Neuron (in vitro differentiated cells): ENCODE measurements around the gene CCDC68.
"Not testable (repeated sequence)": the region's sequence is repeated elsewhere in the genome, so short reads cannot be mapped to it uniquely, and the experiment has no call there.

ENCODE experiments used
- H2AFZ ChIP-seq: one replicate; pipeline ENCODE4 v1.6.1; 2013; ENCODE audit warnings: low read depth, mild to moderate bottlenecking, inconsistent platforms, low read length, moderate library complexity
- H3K27me3 ChIP-seq: one replicate; pipeline ENCODE4 v1.6.1; 2013; ENCODE audit warnings: low read length; ENCODE audit not compliant: insufficient read depth
- H3K36me3 ChIP-seq: one replicate; pipeline ENCODE4 v1.6.1; 2013; ENCODE audit warnings: low read length; ENCODE audit not compliant: insufficient read depth
- H3K4me1 ChIP-seq: one replicate; pipeline ENCODE4 v1.6.1; 2013; ENCODE audit warnings: low read length; ENCODE audit not compliant: insufficient read depth
- H3K4me3 ChIP-seq: 2 replicates; pipeline ENCODE4 v1.5.1; 2013; ENCODE audit warnings: mild to moderate bottlenecking, low read length, moderate library complexity
- H3K9me3 ChIP-seq: one replicate; pipeline ENCODE4 v1.6.1; 2013; ENCODE audit warnings: low read length

Gene CCDC68

DNA sequence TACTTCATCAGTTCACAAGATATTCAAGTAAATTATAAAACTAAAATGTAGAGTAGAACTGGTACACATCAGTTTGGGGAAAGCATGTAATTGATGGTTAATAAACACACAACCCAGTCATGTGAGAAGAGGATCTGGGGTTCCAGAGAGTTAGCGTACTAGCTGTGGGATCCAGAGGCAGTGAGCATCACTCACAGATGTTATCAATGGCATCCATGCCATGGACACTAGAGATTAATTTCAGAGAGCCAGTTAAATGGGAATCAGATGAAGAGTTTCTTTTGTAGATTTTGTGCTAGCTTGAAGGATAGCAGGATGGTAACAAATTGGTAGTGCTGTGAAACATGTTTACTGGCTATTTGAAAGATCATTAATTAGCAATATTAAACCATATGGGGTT is 21.8 kb upstream of the CCDC68 start:
- H3K9me3 ChIP-seq, result no peaks in the 10 kb centered on the region
- H3K4me1 ChIP-seq, result no peaks in the 10 kb centered on the region
- H3K4me3 ChIP-seq, result no peak overlapping the region
- no peaks in the 10 kb centered on the region for H3K27me3 ChIP-seq
- no peak overlapping the region for H2AFZ ChIP-seq
- no peaks in the 10 kb centered on the region for H3K36me3 ChIP-seq

DNA sequence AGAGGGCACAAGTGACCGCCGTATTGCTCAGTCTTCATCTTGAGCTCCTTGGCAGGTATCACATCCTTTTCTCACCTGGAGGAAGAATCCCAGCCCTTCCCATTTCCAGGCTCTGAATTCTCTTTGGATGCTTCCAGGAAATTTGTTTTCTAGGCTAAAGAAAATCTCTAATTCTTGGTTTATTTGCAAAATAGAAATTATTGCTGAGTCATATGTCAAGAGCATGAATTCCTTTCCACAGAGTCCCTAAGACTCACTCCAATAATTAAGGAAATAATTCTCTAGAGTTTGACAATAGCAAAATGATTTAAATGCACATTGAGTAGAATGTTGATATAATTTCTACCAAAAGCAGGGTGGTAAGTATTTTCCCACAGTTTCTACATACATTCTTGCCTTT is 16.3 kb upstream of the CCDC68 start:
- Histone ChIP-seq H3K9me3 (no peaks in the 10 kb centered on the region), H2AFZ (no peak overlapping the region), H3K4me1 (no peaks in the 10 kb centered on the region), H3K36me3 (no peaks in the 10 kb centered on the region), H3K4me3 (no peak overlapping the region), H3K27me3 (peaks cover 2% of the 10 kb centered on the region)

DNA sequence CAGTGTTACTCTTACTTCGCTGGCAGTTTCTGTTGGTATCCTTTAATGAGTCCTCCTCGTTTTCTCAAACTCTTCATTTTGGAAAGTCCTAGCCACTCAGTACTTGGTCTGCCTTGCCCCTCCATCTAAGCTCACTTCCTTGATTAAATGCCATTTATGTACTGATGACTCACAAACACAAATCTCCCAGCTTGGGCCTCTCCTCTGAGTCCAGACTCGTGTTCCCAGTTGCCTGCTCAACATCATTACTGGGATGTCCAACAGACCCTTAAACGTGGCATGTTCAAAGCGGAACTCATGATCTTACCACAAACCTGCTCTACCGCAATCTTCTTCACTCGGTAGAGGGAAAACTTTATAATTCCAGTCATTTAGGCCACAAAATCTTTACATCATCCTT is 13.8 kb upstream of the CCDC68 start:
- Histone ChIP-seq H3K9me3 (no peaks in the 10 kb centered on the region), H3K27me3 (peaks cover 2% of the 10 kb centered on the region), H3K4me3 (no peak overlapping the region), H3K4me1 (no peaks in the 10 kb centered on the region), H3K36me3 (no peaks in the 10 kb centered on the region), H2AFZ (no peak overlapping the region)

DNA sequence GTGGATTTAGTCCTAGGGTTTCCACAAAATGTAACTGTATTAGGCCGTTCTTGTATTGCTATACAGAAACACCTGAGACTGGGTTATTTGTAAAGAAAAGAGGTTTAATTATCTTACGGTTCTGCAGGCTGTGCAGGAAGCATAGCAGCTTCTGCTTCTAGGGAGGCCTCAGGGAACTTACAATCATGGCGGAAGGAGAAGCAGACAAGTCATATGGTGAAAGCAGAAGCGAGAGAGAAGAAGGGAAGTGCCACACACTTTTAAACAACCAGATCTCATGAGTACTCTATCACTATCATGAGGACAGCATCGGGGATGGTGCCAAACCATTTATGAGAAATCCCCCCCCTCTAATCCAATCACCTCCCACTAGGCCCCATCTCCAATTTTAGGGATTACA is 9.5 kb upstream of the CCDC68 start:
- H3K27me3 ChIP-seq, result peaks cover 4% of the 10 kb centered on the region

DNA sequence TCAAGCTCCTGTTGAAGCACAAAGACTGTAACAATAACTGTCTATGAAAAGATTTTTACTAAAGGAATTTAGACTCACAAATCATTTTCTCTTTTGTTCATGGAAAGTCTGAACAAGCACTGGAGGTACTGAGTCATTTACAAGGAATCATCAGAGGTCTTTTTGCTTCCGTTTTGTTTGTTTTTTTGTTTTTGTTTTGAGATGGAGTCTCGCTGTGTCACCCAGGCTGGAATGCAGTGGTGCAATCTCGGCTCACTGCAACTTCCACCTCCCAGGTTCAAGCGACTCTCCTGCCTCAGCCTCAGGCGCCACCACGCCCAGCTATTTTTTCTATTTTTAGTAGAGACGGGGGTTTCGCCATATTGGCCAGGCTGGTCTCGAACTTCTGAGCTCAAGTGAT is 9.0 kb upstream of the CCDC68 start:
- not testable (repeated sequence) for H3K27me3 ChIP-seq, H3K4me3 ChIP-seq, H3K9me3 ChIP-seq, H3K4me1 ChIP-seq, H3K36me3 ChIP-seq, H2AFZ ChIP-seq

More for the DNA sequence above, 9.5 kb upstream of the CCDC68 start:
- Histone ChIP-seq H3K36me3 (no peaks in the 10 kb centered on the region), H3K9me3 (no peaks in the 10 kb centered on the region), H3K4me1 (no peaks in the 10 kb centered on the region), H2AFZ (no peak overlapping the region), H3K4me3 (no peak overlapping the region)

DNA sequence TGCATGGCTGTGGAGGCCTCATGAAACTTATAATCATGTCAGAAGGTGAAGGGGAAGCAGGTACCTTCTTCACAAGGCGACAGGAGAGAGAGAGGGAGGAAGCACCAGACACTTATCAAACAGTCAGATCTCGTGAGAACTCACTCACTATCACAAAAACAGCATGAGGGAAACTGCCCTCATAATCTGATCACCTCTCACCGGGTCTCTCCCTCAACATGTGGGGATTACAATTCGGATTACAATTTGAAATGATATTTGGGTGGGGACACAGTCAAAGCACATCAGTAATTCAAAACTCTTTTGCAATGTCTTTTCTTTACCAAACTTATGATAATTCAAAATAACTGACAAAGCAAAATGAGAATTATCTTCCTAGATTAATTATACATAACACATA is 8.5 kb upstream of the CCDC68 start:
- no peaks in the 10 kb centered on the region for H3K36me3 ChIP-seq
- H2AFZ ChIP-seq, result no peak overlapping the region
- no peak overlapping the region for H3K4me3 ChIP-seq
- no peaks in the 10 kb centered on the region for H3K9me3 ChIP-seq
- H3K27me3 ChIP-seq, result peaks cover 2% of the 10 kb centered on the region
- H3K4me1 ChIP-seq, result no peaks in the 10 kb centered on the region

DNA sequence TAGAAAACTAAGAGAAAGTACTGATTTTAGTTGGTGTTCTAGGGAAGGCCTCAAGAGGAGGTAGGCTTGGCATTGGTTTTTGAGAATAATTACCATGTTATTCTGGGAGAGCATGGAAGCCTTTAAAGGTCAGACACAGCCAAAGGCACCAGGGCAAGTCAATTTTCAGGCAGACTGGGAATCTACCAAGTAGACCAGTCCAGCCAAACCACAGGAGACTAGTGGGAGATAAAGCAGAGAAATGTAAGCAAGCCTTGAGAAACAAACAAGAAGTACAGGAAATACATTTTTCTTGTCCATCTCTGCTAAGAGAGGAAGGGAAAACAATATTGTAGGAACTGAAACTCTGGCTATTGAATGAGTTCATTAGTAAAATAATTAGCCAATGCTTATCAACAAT is 5.5 kb upstream of the CCDC68 start:
- no peak overlapping the region for H2AFZ ChIP-seq

DNA sequence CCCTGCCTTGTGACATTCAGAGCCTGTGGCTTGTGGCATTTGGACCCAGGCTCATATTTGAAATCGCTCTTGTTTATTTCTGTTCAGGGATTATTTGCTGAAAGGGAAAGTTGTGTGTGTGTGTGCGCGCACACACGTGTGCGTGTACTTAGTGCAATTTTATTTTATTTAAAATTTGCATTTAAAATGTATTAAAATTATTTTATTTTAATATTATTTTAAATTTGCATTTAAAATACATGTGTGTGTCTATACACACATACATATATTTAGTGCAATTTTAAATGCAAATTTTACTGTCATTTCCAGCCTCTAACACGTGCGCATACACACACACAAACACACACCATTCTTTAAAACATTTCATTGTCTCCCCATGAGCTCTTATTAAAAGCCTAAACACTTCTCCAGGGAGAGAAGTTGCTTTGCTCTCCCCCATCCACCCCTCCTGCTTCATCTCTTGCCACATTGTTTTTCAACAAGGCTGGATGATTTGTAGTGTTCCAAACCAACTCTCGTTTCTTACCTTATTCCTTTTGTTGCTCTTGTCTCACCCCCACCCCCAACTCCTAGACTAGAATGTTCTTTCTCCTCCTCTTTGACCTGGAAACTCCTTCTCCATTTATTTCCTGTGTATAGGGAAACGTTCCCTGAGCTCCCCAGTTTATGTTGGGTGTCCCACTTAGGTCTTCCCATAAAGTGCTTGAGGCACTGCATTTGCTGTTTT is 3.8 kb upstream of the CCDC68 start:
- Histone ChIP-seq H3K4me1 (no peaks in the 10 kb centered on the region), H3K9me3 (no peaks in the 10 kb centered on the region), H2AFZ (no peak overlapping the region), H3K4me3 (no peak overlapping the region), H3K36me3 (no peaks in the 10 kb centered on the region), H3K27me3 (peaks cover 2% of the 10 kb centered on the region)

More for the DNA sequence above, 5.5 kb upstream of the CCDC68 start:
- no peaks in the 10 kb centered on the region for H3K4me1 ChIP-seq
- no peak overlapping the region for H3K4me3 ChIP-seq
- peaks cover 2% of the 10 kb centered on the region for H3K27me3 ChIP-seq
- H3K36me3 ChIP-seq, result no peaks in the 10 kb centered on the region
- H3K9me3 ChIP-seq, result no peaks in the 10 kb centered on the region

DNA sequence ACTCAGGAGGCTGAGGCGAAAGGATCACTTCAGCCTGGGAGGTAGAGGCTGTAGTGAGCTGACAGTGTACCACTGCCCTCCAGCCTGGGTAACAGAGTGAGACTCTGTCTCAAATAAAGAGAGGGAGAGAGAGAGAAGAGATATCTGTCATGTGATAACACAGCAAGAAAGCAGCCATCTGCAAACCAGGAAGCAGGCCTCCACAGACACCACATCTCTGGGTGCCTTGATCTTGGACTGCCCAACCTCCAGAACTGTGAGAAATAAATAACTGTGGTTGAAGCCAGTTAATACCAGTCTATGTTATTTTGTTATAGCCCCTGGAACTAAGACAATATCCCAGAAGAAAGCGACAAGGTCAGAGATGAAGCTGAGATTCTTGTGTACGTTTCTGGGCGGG is 2.6 kb upstream of the CCDC68 start:
- Histone ChIP-seq H3K36me3 (no peaks in the 10 kb centered on the region), H2AFZ (no peak overlapping the region), H3K9me3 (no peaks in the 10 kb centered on the region), H3K4me1 (no peaks in the 10 kb centered on the region), H3K4me3 (no peak overlapping the region), H3K27me3 (peaks cover 2% of the 10 kb centered on the region)

DNA sequence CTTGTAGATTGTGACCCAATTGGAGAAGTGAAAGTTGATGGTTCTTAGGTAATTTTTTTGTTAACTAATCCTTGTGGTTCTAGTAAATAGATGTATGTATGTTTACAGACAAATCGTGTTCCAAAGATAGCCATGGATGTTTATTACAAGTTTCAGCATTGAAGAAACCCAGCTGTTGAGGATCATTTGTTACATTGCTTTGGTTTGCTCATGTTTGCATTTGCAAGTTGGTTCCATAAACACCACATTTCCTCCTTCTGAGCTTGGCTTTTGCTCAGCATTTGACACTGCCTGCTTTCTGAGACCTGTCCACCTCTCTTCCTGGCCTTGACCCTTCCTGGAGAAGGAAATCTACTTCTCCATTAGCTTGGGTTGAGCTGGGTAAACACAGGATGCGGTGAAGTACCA is 1.8 kb upstream of the CCDC68 start:
- Histone ChIP-seq H3K4me3 (no peak overlapping the region), H3K36me3 (no peaks in the 10 kb centered on the region), H2AFZ (no peak overlapping the region), H3K9me3 (no peaks in the 10 kb centered on the region), H3K27me3 (peaks cover 2% of the 10 kb centered on the region), H3K4me1 (no peaks in the 10 kb centered on the region)

DNA sequence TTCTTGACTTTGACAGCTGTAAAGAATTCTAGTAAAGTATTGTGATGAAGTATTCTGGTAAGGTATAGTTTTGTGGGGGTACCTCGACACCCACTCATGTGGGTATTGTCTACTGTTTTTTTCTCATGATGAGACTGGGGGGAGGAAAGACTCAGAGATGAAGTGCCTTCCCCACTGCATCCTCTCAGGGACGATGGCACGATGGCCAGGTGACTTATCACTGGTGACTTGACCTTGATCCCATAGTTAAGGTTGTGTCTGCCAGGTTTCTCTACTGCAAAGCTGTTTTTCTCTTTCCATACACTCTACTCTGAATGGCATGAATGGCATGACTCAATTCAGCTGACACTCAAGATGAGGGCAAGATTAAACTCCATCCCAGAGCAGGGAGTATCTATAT is 936 bp upstream of the CCDC68 start:
- H3K4me1 ChIP-seq, result no peaks in the 10 kb centered on the region
- H3K4me3 ChIP-seq, result no peak overlapping the region
- H3K27me3 ChIP-seq, result peaks cover 2% of the 10 kb centered on the region
- H2AFZ ChIP-seq, result no peak overlapping the region
- no peaks in the 10 kb centered on the region for H3K36me3 ChIP-seq
- no peaks in the 10 kb centered on the region for H3K9me3 ChIP-seq

DNA sequence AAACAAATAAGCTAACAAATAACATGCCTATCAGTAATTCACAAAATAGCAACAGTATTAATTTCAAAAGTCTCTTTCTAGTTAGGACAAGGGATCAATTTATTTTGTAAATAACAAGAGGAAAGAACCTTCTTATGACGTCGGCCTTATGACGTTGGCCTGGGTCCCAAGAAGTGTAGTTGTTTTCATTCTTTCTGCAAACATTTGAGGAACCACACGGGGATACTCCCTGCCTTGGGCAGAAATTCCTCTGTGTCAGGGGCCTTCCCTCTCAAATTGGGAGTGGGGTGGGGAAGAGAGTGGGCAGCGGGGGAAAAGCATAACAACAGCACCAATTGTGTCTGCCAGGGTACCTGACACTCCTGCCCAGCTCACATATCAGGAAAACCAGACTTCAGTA is 1.3 kb downstream of the CCDC68 start:
- no peaks in the 10 kb centered on the region for H3K4me1 ChIP-seq
- no peak overlapping the region for H3K4me3 ChIP-seq
- no peaks in the 10 kb centered on the region for H3K36me3 ChIP-seq
- H3K27me3 ChIP-seq, result no peaks in the 10 kb centered on the region
- H2AFZ ChIP-seq, result no peak overlapping the region
- no peaks in the 10 kb centered on the region for H3K9me3 ChIP-seq

DNA sequence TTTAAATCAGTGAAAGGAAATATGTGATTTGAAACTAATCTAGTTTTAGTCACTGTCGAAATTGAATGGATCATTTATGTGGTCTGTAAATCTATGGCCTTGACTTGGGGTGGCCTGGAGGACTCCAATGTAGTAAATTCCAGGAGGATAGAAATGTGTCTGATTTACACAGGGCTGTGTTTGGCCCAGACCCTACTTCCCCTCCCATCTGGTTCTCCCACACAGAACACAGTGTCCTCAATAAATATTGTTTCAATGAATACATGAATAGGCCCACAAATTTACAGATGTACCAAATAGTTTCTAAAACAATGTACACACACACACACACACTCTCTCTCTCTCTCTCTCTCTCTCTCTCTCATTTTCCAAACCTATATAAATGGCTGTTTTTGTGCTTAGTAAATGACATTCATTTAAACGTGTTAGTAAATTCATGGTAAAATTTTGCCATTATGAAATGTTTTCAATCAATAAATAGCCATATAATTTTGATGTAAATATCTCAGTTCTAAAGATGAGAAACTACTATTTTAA is 1.9 kb downstream of the CCDC68 start:
- no peak overlapping the region for H3K4me3 ChIP-seq

DNA sequence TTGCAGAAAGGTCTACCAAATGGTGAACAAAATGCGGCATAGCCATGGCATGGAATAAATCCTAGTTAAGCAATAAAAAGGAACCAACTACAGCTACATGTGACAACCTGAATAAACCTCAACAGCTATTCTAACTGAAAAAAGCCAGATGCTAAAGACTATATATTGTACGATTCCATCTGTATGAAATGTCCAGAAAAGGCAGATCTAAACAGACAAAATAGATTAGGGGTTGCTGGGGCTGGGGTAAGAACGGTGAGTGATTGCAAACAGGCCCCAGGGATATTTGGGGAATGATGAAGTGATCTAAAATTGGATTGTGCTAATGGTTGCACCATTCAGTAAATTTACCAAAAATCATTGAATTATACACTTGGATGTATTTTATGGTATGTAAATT is 2.8 kb downstream of the CCDC68 start:
- Histone ChIP-seq H3K4me1 (no peaks in the 10 kb centered on the region), H3K4me3 (no peak overlapping the region), H3K27me3 (no peaks in the 10 kb centered on the region), H2AFZ (no peak overlapping the region), H3K36me3 (no peaks in the 10 kb centered on the region), H3K9me3 (no peaks in the 10 kb centered on the region)

More for the DNA sequence above, 1.9 kb downstream of the CCDC68 start:
- no peaks in the 10 kb centered on the region for H3K9me3 ChIP-seq
- no peaks in the 10 kb centered on the region for H3K36me3 ChIP-seq
- no peaks in the 10 kb centered on the region for H3K4me1 ChIP-seq
- no peak overlapping the region for H2AFZ ChIP-seq
- no peaks in the 10 kb centered on the region for H3K27me3 ChIP-seq
